Measurements from ENCODE around the gene NAPB.
"Not testable (repeated sequence)": the region's sequence is repeated elsewhere in the genome, so short reads cannot be mapped to it uniquely, and the experiment has no call there.

NAPB gene

GRCh38 chr20:23357767-23358562, 63.3 kb downstream of the NAPB start:
- TF ChIP-seq CTCF (IDR thresholded peaks at IDR 0.05; ENCODE audit: low read length, missing control alignments): no peak
- peak overlapping the region; percentile 78 for H3K4me3 ChIP-seq (replicated peaks; ENCODE audit: low read depth, low read length)
- DNase-seq (ENCODE audit: low read depth): peak; percentile 100

GRCh38 chr20:23356203-23356602, 65.1 kb downstream of the NAPB start:
- no peak for TF ChIP-seq CTCF (IDR thresholded peaks at IDR 0.05; ENCODE audit: low read length, missing control alignments)
- DNase-seq (ENCODE audit: low read depth): no peak
- no peak overlapping the region for H3K4me3 ChIP-seq (replicated peaks; ENCODE audit: low read depth, low read length)

GRCh38 chr20:23350904-23351838, 70.1 kb downstream of the NAPB start:
- peak overlapping the region; percentile 86 for H3K4me3 ChIP-seq (replicated peaks; ENCODE audit: low read depth, low read length)
- TF ChIP-seq CTCF (IDR thresholded peaks at IDR 0.05; ENCODE audit: low read length, missing control alignments): no peak
- peak; percentile 34 for DNase-seq (ENCODE audit: low read depth)

- no peak for TF ChIP-seq CTCF (IDR thresholded peaks at IDR 0.05; ENCODE audit: low read length, missing control alignments)
- peak; percentile 99 for DNase-seq (ENCODE audit: low read depth)
- peak within 1 kb of the TSS; percentile 86 for H3K4me3 ChIP-seq (replicated peaks; ENCODE audit: low read depth, low read length)
These were observed 70.9 kb downstream of the NAPB start, which contains the start of gene NXT1 for GRCh38 chr20:23350196-23350903. Gene NXT1, plus strand, starts transcription at chr20:23350791. Its CDS starts 3,251 bp downstream, at chr20:23354042.

GRCh38 chr20:23349338-23350195, 71.7 kb downstream of the NAPB start:
- DNase-seq (ENCODE audit: low read depth): no peak

GRCh38 chr20:23348510-23348909, 72.8 kb downstream of the NAPB start:
- not testable (repeated sequence) for H3K4me3 ChIP-seq (replicated peaks; ENCODE audit: low read depth, low read length); DNase-seq (ENCODE audit: low read depth)

More at GRCh38 chr20:23349338-23350195, 71.7 kb downstream of the NAPB start:
- TF ChIP-seq CTCF (IDR thresholded peaks at IDR 0.05; ENCODE audit: low read length, missing control alignments): peak; percentile 45
- peak overlapping the region; percentile 86 for H3K4me3 ChIP-seq (replicated peaks; ENCODE audit: low read depth, low read length)
